ENCODE measurements around the gene OPCML.

- TF ChIP-seq CTCF (IDR thresholded peaks at IDR 0.05; ENCODE audit: low read length) (no peak), EZH2 (optimal IDR thresholded peaks at IDR 0.05; ENCODE audit: low read depth, low read length) (no peak)
Measured at GRCh38 chr11:132862137-132862536, 670.2 kb downstream of the OPCML start.
